HUES64 (cell line): ENCODE measurements around the gene MEIS2.

ENCODE experiments used
- H3K27ac ChIP-seq: 2 replicates; pipeline ENCODE4 v1.7.0; 2013; ENCODE audit warnings: low read depth, low read length, inconsistent platforms
- H3K27me3 ChIP-seq: 2 replicates; pipeline ENCODE4 v1.6.1; 2013; ENCODE audit warnings: mild to moderate bottlenecking, low read length; ENCODE audit not compliant: insufficient read depth
- H3K36me3 ChIP-seq: 2 replicates; pipeline ENCODE4 v1.6.1; 2013; ENCODE audit warnings: mild to moderate bottlenecking, low read length; ENCODE audit not compliant: insufficient read depth
- H3K4me1 ChIP-seq: 2 replicates; pipeline ENCODE4 v1.6.1; 2013; ENCODE audit warnings: mild to moderate bottlenecking, low read length, moderate library complexity; ENCODE audit not compliant: insufficient read depth
- H3K4me3 ChIP-seq: 2 replicates; pipeline ENCODE4 v1.5.1; 2013; ENCODE audit warnings: mild to moderate bottlenecking, low read length, moderate library complexity
- H3K9ac ChIP-seq: 2 replicates; pipeline ENCODE4 v1.6.1; 2013; ENCODE audit warnings: mild to moderate bottlenecking, low read depth, low read length
- H3K9me3 ChIP-seq: 2 replicates; pipeline ENCODE4 v1.6.1; 2013; ENCODE audit warnings: low read depth, low read length; ENCODE audit not compliant: insufficient read depth
- WGBS: fragments of 150-250, 120-280 bp; methylation state at CpG from one replicate; pipeline ENCODE4 v1.1.7; 2013; ENCODE audit warnings: missing lambda C conversion rate; 5-methylcytosine and 5-hydroxymethylcytosine counted together

MEIS2 gene

DNA sequence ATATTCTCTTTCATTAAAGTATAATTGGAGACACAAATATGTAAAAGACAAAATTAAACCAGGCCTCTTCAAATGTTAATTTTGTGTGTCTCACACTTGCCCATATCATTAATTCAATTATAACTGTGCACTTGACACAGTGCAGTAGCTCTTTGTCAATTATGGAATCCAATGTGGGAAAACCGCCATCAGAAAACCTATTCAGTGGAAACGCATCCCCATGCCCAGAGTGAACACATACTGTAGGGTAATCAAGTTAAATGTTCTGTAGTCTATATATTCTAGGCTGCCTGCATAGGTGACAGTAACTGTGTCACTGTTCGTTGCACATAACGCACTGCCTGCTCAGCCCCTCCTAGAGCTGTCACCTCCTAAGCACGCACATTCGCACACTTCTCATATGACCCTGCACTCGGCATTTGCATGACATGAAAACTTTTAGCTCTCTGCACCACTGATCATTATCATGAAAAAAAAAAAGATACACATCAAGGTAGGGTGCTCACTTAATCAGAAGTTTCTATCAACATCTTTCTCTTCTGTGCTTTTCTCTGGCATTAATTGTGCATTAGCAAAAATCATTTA, 63.2 kb downstream of the MEIS2 start:
- Histone ChIP-seq H3K27ac (no peak overlapping the region), H3K4me3 (no peak overlapping the region), H3K9me3 (no peaks in the 10 kb centered on the region), H3K9ac (no peak overlapping the region), H3K4me1 (peaks cover 36% of the 10 kb centered on the region), H3K36me3 (no peaks in the 10 kb centered on the region), H3K27me3 (no peaks in the 10 kb centered on the region)
- 96% methylated on average over 7 of the region's 7 CpGs for WGBS

- no peak overlapping the region for H3K4me3 ChIP-seq
- H3K36me3 ChIP-seq = no peaks in the 10 kb centered on the region
- H3K27me3 ChIP-seq = no peaks in the 10 kb centered on the region
- no peak overlapping the region for H3K27ac ChIP-seq
- peaks cover 36% of the 10 kb centered on the region for H3K4me1 ChIP-seq
- H3K9me3 ChIP-seq = no peaks in the 10 kb centered on the region
- no peak overlapping the region for H3K9ac ChIP-seq
- WGBS = 84% methylated on average over 9 of the region's 10 CpGs
Observed at GRCh38 chr15:37034835-37035748, 65.3 kb downstream of the MEIS2 start.

- Histone ChIP-seq H3K9ac (no peak overlapping the region), H3K36me3 (no peaks in the 10 kb centered on the region), H3K27ac (no peak overlapping the region), H3K4me3 (no peak overlapping the region), H3K9me3 (no peaks in the 10 kb centered on the region), H3K27me3 (no peaks in the 10 kb centered on the region), H3K4me1 (peaks cover 36% of the 10 kb centered on the region)
- WGBS = 93% methylated on average over 6 of the region's 7 CpGs
Observed at GRCh38 chr15:37034392-37034791, 66.0 kb downstream of the MEIS2 start.

- Histone ChIP-seq H3K27ac (no peak overlapping the region), H3K36me3 (no peaks in the 10 kb centered on the region), H3K9ac (no peak overlapping the region), H3K4me3 (no peak overlapping the region), H3K27me3 (no peaks in the 10 kb centered on the region), H3K9me3 (no peaks in the 10 kb centered on the region), H3K4me1 (peaks cover 32% of the 10 kb centered on the region)
- WGBS = 80% methylated on average over 3 of the region's 4 CpGs
Observed at GRCh38 chr15:37032091-37032775, 68.1 kb downstream of the MEIS2 start.

- H3K4me1 ChIP-seq = peaks cover 32% of the 10 kb centered on the region
- H3K9ac ChIP-seq = no peak overlapping the region
- no peak overlapping the region for H3K27ac ChIP-seq
- no peak overlapping the region for H3K4me3 ChIP-seq
- 97% methylated on average over 2 of the region's 4 CpGs for WGBS
- H3K27me3 ChIP-seq = no peaks in the 10 kb centered on the region
- H3K9me3 ChIP-seq = no peaks in the 10 kb centered on the region
- H3K36me3 ChIP-seq = no peaks in the 10 kb centered on the region
Observed at GRCh38 chr15:37031198-37031597, 69.2 kb downstream of the MEIS2 start.

DNA sequence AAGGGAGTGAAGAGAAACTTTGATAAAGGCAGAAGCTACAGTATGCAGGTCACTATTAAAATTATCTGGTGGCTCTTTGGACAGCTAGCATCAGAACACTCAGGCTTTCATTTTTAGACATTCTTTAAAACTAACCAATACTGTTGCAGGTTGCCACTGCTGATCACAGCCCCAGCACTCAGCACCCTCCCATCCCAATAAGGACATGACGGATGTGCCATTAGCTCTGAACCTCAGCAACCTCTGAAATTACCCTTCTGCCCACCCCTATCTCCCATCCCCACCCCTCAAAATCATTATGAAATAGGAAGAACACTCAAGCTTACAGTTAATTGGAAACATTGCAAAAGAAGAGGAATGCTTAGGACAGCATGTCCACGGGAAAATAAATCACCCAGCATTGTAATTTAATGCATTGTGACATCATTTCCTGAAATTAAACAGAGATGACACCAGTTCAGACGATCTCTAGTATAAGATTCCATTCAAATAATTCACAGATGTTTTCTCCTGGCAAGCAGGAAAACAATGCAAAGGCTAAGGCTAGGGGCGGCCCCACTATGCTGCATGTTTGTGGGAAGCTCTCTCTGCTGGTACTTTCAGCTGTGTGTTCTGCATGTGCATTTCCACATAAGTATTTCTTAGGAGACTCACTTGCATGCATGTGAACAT, 71.6 kb downstream of the MEIS2 start:
- Histone ChIP-seq H3K27ac (no peak overlapping the region), H3K27me3 (no peaks in the 10 kb centered on the region), H3K36me3 (no peaks in the 10 kb centered on the region), H3K9ac (no peak overlapping the region), H3K9me3 (no peaks in the 10 kb centered on the region), H3K4me1 (peaks cover 15% of the 10 kb centered on the region), H3K4me3 (no peak overlapping the region)
- WGBS = 85% methylated on average over 4 of the region's 4 CpGs

DNA sequence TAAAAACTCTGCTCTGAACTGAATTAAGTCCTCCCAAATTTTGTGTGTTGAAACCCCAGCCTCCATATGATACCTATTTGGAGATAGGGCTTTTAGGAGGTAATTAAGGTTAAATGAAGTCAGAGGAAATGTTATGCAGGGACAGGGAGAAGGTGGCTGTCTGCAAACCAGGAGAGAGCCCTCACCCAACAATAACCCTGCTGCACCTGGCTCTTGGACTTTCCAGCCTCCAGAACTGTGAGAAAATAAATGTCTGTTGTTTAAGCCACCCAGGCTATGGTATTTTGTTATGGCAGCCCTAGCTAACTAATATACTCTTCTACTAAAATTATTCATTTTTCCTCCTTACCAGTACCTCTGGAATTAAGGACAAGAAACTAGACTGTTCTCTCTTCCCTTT, 79.5 kb downstream of the MEIS2 start:
- Histone ChIP-seq H3K27ac (no peak overlapping the region), H3K4me1 (peaks cover 6% of the 10 kb centered on the region), H3K4me3 (no peak overlapping the region), H3K9me3 (no peaks in the 10 kb centered on the region), H3K27me3 (no peaks in the 10 kb centered on the region), H3K36me3 (no peaks in the 10 kb centered on the region), H3K9ac (no peak overlapping the region)

GRCh38 chr15:37019479-37020433, 80.6 kb downstream of the MEIS2 start:
- Histone ChIP-seq H3K4me1 (peaks cover 17% of the 10 kb centered on the region), H3K27ac (no peak overlapping the region), H3K9me3 (no peaks in the 10 kb centered on the region), H3K36me3 (no peaks in the 10 kb centered on the region), H3K9ac (no peak overlapping the region), H3K4me3 (no peak overlapping the region), H3K27me3 (no peaks in the 10 kb centered on the region)
- 92% methylated on average over 17 of the region's 18 CpGs for WGBS

- no peaks in the 10 kb centered on the region for H3K36me3 ChIP-seq
- H3K9ac ChIP-seq = no peak overlapping the region
- 95% methylated on average over 10 of the region's 11 CpGs for WGBS
- H3K27me3 ChIP-seq = no peaks in the 10 kb centered on the region
- no peak overlapping the region for H3K27ac ChIP-seq
- H3K4me1 ChIP-seq = peaks cover 25% of the 10 kb centered on the region
- no peak overlapping the region for H3K4me3 ChIP-seq
- H3K9me3 ChIP-seq = no peaks in the 10 kb centered on the region
Observed at GRCh38 chr15:37017031-37017625, 83.2 kb downstream of the MEIS2 start.

DNA sequence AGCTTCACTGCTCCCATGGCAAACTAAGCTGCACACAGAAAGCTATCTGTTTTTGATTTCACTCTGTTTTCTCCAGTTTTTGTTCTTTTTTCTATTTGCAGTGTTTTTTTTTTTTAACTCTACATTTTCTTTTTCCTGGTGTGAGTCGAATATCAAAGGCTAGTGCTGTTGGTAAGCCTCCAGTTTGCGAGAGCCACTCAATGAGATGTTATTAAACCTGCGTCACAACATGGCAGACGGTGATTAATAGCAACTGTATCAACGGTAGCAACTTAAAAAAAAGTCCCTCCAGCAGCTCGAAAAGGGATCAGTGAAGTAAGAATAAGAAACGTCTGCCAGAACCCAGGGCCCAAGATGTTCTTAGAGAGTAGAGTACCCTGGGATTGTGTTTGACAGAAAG, 84.1 kb downstream of the MEIS2 start:
- Histone ChIP-seq H3K9ac (no peak overlapping the region), H3K36me3 (no peaks in the 10 kb centered on the region), H3K27me3 (no peaks in the 10 kb centered on the region), H3K4me3 (no peak overlapping the region), H3K9me3 (no peaks in the 10 kb centered on the region), H3K4me1 (peaks cover 25% of the 10 kb centered on the region), H3K27ac (no peak overlapping the region)
- WGBS = 76% methylated on average over 7 of the region's 7 CpGs
